Lower leg skin (tissue), 4 donors: ENCODE data around the gene TNFRSF1A. TPM values are rescaled to one million over a fixed set of nuclear protein-coding genes. Genes with fewer than 3 reads are reported as not detected.

Experiments used
- DNase-seq, 2 donors: peaks; one replicate each; pipeline ENCODE4 v3.0.0-alpha.2; 2019; ENCODE audit warnings: low spot score in 2 of 2
- H3K4me3 ChIP-seq: fragments of 200-600 bp; sonication (generic); 2 replicates; pipeline ENCODE4 v1.5.1; 2017; ENCODE audit warnings: mild to moderate bottlenecking, low read depth; ENCODE audit not compliant: poor library complexity, severe bottlenecking
- CTCF ChIP-seq, 3 donors: fragments of 450-650 bp; IDR thresholded peaks; one replicate each; pipeline ENCODE4 v1.5.1; 2016; ENCODE audit warnings: antibody characterized with exemption in 3 of 3, mild to moderate bottlenecking in 3 of 3, moderate library complexity in 2 of 3
- POLR2A ChIP-seq, 2 donors: fragments of 450-650 bp; IDR thresholded peaks; one replicate each; pipeline ENCODE4 v1.6.1; 2016 to 2017; ENCODE audit warnings: antibody characterized with exemption in 2 of 2, mild to moderate bottlenecking in 1 of 2, moderate library complexity in 1 of 2
- WGBS, 2 donors: methylation state at CpG; one replicate each; pipeline ENCODE4 v1.1.5; 2018; 5-methylcytosine and 5-hydroxymethylcytosine counted together
- intact Hi-C: fragments of 100-400 bp; cut with DNase I; formaldehyde crosslinking; loops from one replicate; pipeline ENCODE4 v1.15.0; 2023; ENCODE audit warnings: low total_unique reads
- total RNA-seq, 4 donors: library from RNA; depleted of rRNA; stranded (reverse); fragments of >200 nt; gene quantifications; one replicate each; pipeline ENCODE4 v1.1.0, GENCODE V29; 2016

Gene TNFRSF1A
- total RNA-seq, 4 donors from 2014 or later = 104 to 252 (median 186) TPM

- TF ChIP-seq POLR2A (IDR thresholded peaks at IDR 0.05) = no peak
- no peak for TF ChIP-seq CTCF (IDR thresholded peaks at IDR 0.05)
- WGBS, 2 donors = 75 to 78% methylated on average over 11 of the region's 11 CpGs
- intact Hi-C loops = no loop called here
- H3K4me3 ChIP-seq = no peak overlapping the region
- DNase-seq = no peak
These were observed 44.2 kb upstream of the TNFRSF1A start for GRCh38 chr12:6386038-6386437.

- peak overlapping the region; percentile 90 for H3K4me3 ChIP-seq
- WGBS, 2 donors = 30 to 35% methylated on average over 27 to 36 of the region's 36 CpGs
- peak in 1 of 2 donors; percentile 88 for DNase-seq
- TF ChIP-seq POLR2A (IDR thresholded peaks at IDR 0.05) (no peak), CTCF (IDR thresholded peaks at IDR 0.05) (no peak)
- intact Hi-C loops = no loop called here
These were observed 42.9 kb upstream of the TNFRSF1A start for GRCh38 chr12:6384499-6385436.

- peak within 1 kb of the TSS; percentile 90 for H3K4me3 ChIP-seq
- WGBS, 2 donors = 3 to 9% methylated on average over 33 to 45 of the region's 62 CpGs
- peak; percentile 94 to 99 for DNase-seq
- TF ChIP-seq POLR2A (IDR thresholded peaks at IDR 0.05) (peak in 1 of 2 donors; percentile 25), CTCF (IDR thresholded peaks at IDR 0.05) (no peak)
- intact Hi-C loops = no loop called here
These were observed 42.0 kb upstream of the TNFRSF1A start, which contains the start of gene LTBR for GRCh38 chr12:6383572-6384498. Gene LTBR, plus strand, starts transcription at chr12:6384162. Its CDS starts 197 bp downstream, at chr12:6384359.

GRCh38 chr12:6382982-6383381 is 41.1 kb upstream of the TNFRSF1A start:
- H3K4me3 ChIP-seq = no peak overlapping the region
- DNase-seq = no peak
- intact Hi-C loops = no loop called here
- TF ChIP-seq POLR2A (IDR thresholded peaks at IDR 0.05) = no peak
- no peak for TF ChIP-seq CTCF (IDR thresholded peaks at IDR 0.05)
- WGBS, 2 donors = 72 to 83% methylated on average over 6 of the region's 6 CpGs

- intact Hi-C loops = no loop called here
- H3K4me3 ChIP-seq = no peak overlapping the region
- no peak for DNase-seq
- WGBS, 2 donors = 90% methylated on average over 7 of the region's 7 CpGs
- TF ChIP-seq POLR2A (IDR thresholded peaks at IDR 0.05) (no peak), CTCF (IDR thresholded peaks at IDR 0.05) (no peak)
These were observed 40.5 kb upstream of the TNFRSF1A start for GRCh38 chr12:6382371-6382770.
